T-helper 2 cell (primary cell): ENCODE results near the gene LCTL.
A peak's percentile ranks its signal among the peaks of the same experiment; 100 is the strongest.
"Not testable (repeated sequence)": the region's sequence is repeated elsewhere in the genome, so short reads cannot be mapped to it uniquely, and the experiment has no call there.

Experiments used
- DNase-seq, 5 experiments: peaks; one replicate each; pipeline versions ENCODE4 v3.0.0 to v3.0.0-alpha.2; 2012 to 2022

The LCTL gene

DNA sequence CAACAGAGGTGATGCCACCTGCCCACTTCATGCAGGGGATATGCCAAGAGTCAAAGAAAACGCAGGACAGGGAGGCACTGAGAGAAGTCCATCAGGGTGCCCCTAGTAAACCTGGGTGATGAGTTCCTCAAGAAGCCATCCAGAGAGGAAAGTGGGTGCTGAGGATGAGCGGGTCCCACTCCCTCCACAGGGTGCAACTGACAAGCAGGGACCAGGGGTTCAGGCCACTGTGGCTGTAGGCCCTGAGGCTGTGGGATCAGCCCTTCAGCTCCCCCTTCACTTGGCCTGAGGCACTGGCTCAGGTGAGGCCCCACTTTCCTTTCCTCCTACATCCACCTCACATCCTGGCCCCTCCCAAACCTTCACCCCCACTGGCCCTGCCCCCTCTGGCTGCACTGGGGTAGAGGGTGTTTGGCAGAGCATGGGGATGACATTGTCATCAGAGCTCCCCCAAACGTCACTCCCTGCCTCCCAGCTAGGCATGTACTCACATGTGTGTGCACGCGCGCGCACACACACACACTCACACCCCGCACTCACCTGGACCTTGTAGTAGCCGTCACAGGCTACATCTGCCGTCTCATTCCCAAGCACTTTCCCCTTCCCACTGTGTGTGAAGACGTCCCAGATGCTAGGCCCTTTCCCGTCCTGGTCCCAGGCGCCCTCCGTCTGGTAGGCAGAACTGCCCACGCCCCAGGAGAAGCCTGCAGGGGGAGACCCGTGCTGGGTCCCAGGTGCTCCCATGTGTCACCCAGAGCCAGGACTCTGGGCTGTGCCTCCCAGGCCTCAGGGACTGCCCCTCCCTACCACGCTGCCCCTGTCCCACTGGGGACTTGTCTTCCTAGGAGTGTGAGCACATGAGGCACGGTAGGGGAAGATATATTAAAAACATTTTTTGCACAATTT lies 1.4 kb downstream of the LCTL start:
- no peak for DNase-seq

DNA sequence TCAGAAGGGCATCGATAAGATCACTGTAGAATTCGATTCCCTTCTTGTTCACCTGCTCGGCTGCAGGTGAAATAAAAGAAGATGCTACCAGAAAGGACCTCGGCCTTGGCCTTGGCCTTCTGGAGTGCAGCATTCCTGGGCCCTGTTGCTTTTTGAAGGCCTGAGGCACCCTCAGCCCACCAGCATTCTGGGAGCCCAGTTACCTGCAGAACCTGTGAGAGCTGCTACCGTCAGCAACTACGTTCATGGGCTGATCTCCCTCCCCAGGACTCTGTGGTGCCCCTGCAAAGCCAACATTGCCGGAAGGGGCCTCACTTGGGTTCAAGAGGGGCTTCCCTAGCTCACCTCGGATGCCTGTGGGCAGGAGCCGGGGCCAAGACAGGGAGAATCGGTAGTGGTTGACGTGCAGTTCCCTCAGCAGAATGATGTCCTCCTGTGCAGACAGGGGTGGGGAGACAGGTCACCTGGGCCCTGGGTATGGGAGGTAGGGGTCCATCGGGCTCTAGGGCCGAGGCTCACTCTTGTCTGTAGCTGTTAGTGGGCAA lies 2.2 kb downstream of the LCTL start:
- no peak for DNase-seq

DNA sequence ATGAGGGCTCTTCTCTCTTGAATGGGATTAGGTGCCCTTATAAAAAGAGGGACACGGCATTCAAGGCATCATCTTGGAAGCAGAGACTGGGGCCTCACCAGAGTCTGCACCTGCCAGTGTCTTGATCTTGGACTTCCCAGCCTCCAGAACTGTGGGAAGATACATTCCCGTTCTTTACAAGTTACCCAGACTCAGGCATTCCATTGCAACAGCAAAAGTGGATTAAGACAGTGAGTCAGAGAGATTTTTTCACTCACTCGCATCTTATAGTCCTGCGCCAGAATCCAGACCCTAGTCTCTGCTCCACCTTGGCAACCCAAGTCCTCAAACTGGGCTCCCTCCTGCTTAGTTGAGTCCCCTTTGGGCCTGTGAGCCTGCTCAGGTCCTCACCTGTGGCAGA lies 2.7 kb downstream of the LCTL start:
- DNase-seq = no peak

DNA sequence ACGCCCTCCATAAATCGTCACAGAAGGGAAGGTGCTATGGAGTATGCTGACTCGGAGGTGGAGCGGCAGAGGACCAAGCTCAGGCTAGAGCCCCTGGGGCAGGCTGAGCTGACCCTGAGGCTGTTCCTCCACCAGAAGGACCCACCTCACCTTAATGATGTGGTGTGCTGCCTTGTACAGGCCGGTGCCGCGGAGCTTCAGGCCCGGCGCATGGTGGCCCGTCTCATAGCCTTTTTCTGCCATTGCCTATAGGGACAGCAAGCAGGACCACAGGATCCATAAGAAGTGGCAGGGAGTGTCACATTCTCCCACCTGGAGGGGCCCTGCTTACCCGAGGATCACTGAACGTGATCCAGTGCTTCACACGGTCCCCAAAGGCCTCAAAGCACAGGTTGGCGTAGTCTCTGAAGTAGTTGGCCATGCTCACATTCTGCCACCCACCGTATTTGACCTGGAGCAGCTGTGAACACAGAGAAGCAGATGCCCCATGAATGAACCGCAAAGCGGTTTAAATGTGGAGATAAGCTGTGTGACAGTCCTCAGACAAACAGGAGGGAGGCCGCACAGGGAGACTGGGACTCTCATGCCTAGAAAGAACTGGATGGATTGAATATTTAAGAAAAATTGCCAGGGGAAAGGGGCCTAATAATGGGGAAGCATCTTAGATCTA lies 4.8 kb downstream of the LCTL start:
- DNase-seq = no peak

DNA sequence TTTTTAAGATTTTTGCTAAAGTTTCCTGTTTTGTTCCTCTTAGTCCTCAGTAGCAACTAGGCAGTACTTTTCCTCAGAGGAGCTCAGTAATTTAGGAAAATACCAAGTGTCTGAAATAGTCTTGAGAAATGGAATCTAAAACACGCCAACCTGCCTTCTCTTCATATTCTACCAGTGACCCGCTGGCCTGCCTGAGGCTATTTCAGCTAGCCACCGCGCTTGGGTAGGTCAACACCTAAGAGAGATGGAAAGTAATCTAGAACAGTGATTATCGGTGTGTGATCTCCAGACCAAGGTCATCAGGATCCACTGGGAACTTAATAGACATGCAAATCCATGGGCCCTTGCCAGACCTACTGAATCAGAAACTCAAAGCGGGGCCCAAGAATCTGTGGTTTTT lies 7.5 kb downstream of the LCTL start:
- no peak for DNase-seq

DNA sequence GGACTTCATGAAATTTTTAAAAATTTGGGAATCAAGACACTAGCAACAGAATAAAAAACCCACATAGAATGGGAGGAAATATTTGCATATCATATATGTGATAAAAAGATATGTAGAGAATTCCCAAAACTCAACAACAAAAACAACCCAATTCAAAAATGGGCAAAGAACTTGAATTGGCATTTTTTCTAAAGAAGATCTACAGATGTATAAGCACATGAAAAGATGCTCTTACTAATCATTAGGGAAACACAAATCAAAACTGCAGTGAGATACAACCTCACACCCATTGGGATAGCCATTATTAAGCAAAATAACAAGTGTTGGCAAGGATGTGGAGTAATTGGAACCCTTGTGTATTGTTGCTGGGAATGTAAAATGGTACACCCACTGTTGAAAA lies 10.1 kb downstream of the LCTL start:
- DNase-seq = no peak

DNA sequence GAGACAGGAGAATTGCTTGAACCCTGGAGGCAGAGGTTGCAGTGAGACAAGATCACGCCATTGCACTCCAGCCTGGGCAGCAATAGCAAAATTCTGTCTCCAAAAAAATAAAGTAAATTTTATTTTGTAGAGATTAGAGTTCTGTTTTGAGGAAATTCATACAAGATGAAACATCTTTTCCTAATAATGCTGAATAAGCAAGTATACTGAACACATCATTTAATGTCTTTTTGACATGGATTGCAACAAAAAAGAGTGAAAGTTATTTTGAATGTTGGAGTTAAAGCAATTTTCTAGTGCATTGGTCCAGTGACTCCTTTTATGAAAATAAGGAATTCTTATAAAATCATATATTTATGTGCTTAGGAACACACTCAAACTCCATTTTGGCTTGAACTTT lies 20.5 kb downstream of the LCTL start:
- DNase-seq = no peak

DNA sequence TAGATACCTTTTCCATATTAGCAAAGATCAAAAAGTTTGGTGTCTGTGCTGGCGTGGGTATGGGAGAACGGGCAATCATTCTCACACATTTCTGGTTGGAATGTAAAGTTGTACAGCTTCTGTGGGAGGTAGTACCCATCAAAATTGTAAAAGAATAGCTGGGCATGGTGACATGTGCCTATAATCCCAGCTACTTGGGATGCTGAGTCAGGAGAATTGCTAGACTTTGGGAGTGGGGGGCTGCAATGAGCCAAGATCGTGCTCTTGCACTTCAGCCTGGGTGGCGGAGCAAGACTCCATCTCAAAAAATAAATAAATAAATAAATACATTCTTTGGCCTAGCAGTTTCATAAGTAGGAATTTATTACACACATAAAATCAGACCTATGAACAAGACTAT lies 22.9 kb downstream of the LCTL start:
- no peak for DNase-seq

DNA sequence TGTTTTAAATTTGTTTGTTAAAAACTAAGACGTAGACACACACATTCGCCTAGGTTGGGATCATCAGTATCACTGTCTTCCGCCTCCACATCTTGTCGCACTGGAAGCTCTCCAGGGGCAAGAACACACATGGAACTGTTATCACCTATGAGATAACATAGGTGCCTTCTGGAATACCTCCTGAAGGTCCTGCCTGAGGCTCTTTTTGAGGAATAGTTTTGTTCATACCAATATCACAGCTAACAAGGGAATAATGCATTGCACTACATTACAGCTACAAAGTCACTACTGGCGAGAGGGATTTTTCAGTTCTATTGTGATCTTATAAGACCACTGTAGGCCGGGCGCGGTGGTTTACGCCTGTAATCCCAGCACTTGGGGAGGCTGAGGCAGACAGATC lies 30.7 kb downstream of the LCTL start:
- no peak for DNase-seq

DNA sequence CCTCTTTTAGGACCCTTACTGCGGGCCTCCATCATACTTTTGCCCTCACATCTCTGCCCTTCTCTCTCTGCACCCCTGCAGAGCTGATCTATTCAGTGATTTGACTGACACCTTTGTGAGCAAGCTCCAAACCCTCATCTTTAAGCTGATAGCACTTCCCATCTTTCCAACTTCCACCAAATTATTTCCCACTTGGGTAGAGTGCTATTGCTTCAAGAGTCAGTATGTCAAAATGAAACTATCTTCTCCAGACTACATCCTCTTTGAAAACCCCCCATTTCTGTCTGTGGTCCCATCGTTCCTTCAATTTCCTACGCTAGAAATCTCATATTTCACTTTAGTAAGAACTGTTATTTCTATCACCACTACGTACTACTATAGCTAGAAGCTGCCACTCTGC lies 41.0 kb downstream of the LCTL start:
- no peak for DNase-seq

DNA sequence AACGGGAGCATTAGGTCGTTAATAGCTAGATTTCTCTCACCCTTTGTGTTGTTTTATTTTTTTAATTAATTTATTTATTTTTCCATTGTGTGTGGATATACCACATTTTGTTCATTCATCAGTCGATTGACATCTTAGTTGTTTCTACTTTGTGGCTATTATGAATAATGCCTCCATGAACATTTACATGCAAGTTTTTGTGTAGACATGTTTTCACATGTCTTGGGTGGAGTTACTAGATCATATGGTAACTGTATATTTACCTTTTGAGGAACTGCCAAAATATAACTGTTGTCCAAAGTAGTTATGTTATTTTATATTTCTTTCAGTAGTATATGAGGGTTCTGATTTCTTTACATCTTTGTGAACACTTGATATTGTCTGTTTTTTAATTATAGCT lies 41.9 kb downstream of the LCTL start:
- DNase-seq = no peak

DNA sequence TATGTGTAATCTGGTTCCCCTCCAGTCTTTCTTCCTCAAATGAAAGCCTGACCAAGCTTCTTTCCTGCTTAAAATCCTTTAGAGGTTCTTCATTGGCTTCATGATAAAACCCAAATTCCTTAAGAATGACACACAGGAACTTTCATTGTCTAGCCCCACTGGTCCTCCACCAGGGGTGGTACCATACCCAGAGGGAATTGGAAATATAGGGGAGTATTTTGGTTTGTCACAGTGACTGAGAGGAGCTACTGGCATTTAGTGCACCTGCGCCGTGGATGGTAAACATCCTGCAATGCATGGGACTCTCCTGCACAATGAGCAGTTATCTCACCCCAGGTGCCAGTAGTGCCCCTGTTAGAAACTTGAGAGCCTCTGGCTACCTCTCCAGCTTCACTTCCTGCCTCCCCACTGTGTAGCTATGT lies 49.9 kb downstream of the LCTL start:
- DNase-seq = no peak

DNA sequence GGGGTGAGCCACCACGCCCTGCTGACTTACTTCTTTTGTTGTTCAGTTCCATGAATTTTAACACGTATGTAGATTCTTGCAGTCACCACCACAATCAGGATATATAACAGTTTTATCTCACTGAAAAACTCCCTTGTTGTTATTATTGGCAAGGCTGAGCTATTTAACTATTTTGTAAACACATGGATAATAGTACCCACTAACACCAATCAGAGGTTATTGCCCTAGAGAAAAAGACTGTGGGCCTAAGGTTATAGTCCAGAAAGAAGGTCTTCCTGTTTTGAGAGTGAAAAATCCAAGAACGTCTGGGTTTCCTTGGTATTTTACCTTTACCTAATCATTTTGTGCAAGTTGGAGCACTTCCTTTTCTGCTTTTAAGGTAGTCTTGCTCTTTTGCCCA lies 51.2 kb downstream of the LCTL start:
- DNase-seq = no peak

DNA sequence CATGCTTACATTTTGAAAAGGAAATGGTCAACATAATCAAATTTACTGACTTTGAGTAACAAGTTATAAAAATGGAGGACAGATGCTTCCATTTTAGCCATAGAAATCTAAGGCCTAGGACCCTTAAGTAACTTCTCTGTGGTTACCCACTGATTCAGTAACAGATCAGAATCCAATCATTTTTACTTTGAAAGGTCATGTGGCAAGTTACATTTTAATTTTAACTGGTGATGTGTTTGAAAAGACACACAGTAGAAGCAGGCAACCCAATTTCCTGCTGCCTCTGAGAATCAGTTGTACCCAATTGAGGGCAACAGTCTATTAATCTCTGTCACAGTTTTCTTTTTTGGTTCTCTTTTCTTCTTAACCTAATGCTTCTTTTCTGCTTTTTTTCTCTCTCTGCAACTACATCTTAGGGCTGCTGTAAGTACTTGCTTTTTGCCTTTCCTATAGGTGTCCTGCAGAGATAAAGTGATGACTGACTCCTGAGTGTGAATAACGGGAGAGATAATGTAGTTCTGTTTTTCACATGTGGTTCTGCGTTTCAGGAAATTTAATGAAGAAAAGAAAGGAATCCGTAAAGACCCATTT lies 57.4 kb downstream of the LCTL start:
- peak in 1 of 5 experiments; percentile 72 for DNase-seq

DNA sequence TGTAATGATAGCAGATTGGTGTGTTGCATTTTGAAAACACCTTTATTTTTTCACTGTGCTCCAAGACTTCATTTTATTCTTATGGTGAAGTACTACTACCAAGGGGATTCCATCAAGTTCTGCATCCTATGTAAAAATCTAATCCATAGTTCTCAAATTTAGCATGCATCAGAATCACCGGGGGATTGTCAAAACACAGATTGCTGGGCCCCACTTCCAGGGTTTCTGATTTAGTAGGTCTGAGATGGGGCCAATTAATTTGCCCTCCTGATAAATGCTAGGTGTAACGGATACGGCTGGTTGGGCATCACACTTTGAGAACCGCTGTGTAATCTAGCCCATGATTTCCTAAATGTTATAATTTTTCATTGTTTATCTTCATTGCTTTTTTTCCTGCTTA lies 60.0 kb downstream of the LCTL start:
- peak in 1 of 5 experiments; percentile 33 for DNase-seq

DNA sequence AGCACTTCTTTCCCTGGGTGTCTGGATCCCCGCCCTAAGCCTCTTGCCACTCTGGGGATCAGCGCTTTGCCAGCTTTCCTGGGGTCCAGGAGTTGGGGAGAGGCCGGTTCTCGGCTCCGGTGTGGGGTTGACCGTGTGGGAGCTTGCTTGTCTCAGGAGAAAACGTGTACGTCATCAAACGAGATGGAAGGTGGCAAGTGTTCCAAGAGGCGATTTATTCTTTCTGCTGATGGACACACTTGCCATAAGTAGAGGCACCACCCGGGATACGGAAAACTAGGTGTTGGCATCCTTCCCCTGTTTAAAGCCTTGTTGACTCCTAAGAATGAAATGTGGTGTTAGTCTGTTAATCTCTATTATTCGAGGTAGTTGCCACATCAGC lies 60.4 kb downstream of the LCTL start:
- DNase-seq = no peak

DNA sequence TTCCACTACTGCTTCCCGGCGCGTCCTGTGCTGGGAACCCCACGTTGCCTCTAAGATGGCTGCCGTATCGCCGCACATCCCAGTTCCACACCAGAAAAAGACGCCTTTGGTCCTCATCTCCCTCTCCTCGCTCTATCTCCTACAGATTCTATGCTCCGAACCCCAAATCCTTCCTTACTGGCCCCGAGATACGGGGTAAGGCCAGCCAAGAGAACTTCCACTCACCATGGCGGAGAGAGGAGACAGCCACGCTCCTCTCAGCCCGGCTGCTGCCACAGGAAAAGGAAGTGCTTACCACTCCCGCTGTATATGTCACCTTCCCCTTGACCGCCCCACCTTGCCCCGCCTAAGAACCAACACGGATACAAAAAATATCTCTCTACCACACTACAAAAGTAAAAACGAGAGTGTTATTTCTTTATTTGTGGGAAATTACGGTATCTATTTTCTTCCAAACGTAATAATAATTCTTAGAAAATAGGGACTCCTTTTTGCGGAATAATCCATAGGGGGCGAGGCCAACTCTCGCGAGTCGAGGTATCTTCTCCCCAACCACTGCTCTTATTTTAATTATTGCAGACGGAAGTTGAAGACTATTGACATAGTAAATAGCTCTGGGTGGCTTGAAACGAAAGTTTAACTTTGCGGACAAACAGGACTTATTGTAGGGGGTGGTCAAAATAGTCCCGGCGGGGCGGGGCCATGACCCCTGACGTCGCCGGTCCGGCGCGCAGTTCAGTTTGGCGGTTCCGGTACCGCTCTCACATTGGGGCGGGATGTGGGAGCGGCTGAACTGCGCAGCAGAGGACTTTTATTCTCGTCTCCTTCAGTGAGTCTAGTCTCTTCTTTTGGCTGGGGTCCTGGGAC lies 61.0 kb downstream of the LCTL start, which contains the start of the genes RPL4 and ZWILCH:
RPL4 (minus strand) TSS at position 293 of the 867 bp plus-strand sequence; CDS start at position 228, 65 bp downstream.
ZWILCH (plus strand) TSS at position 764 of the 867 bp plus-strand sequence; CDS start at position 777, 13 bp downstream.
- DNase-seq = peak; percentile 65 to 89 (median 80)

DNA sequence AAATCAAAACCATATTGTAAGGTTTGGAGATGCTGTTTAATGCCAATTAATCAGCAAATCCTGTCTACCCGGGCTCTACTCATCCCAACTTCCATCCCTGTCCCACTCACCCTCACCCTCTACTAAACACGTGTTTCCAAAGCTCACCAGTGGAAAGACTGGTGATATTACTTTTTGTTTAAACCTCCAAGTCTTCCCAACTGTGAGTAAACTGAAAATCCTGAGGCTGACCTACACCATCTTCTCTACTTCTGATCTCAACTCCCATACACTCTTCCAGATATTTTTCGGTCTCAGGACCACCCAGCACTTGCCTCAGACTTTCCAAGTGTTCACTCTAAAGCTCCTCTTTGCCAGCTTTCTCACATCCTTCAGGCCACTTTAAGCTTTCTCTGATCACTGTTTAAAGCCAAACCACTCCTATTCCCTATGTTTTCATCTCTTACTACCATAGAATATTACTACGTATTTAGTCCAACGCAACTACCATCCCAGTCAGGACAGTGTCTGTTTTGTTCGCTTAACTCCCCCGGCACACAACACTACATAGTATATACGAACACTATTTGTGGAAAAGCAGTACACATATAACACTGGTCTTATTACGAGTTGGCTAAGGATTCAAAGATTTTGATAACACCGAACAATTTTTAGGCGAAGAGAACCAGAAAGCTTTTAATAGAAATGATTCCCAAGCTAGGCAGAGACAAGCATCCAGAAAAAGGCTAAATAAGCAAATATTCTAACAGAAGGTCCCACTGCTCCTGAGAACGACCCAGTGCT lies 61.8 kb downstream of the LCTL start:
- no peak for DNase-seq

DNA sequence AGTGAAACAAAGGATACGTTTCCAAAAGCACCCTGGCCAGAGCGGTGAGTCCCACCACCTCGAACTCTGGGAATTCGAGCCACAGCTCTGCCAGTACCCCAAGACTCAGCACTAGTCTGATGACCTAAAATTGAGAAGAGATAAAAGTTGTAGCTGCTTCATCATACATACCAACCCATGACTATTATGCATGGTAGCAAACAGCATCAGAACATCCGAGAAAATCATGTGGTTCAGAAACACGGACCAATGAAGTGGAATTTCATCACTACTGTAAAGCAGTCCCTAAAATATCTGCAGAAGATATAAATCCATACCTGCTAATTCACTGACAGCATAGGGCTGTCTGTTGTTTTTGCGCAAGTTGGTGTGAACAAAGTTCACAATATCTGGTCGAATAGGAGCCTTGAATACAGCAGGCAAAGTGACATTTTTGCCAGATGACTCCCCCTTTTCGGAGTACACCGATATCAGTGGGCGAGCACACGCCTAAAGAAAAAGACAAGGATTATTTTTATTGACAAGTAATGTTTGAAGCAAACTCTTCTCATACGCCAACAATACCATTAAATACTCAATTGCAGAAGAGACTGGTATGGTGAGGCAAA lies 62.7 kb downstream of the LCTL start:
- DNase-seq = peak in 1 of 5 experiments; percentile 34

DNA sequence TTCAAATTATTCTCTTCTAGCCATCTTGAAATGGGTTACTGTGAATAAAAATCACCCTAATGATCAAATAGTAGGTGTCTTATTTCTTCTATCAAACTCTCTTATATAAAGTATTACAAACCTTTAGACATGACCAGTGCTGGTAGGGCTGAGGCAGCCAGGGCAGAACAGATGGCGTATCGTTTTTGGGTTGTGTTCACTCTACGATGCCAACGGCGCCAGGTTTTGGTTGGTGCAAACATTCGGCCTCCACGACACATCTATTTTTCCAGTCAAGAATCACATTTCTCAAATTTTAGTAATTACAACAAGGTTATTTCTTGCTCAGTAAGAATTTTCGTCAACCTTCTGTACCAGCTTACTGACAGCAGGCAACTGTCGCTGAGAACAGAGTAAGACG lies 63.3 kb downstream of the LCTL start:
- DNase-seq = no peak

DNA sequence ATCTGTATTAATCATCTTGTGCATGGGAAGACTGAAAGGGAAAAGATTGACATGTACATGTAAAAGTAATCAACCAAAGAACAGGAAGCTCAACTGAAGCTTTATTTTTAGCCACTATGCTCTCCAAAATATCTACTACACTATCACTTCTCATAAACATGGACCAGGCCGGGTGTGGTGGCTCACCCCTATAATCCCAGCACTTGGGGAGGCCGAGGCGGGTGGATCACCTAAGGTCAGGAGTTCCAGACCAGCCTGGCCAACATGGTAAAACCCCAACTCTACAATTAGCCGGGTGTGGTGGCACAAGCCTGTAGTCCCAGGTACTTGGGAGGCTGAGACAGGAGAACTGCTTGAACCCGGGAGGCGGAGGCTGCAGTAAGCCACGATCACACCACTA lies 65.5 kb downstream of the LCTL start:
- DNase-seq = not testable (repeated sequence)
